H9 (cell line): ENCODE results near the gene ARRB1. TPM values are rescaled to one million over a fixed set of nuclear protein-coding genes. Genes with fewer than 3 reads are reported as not detected.

Source experiments
- DNase-seq: peaks from one replicate; pipeline ENCODE4 v3.0.0-alpha.2; 2017
- H2AFZ ChIP-seq: one replicate; pipeline ENCODE4 v1.6.1; 2013; ENCODE audit warnings: mild to moderate bottlenecking, low read length, control low read depth, moderate library complexity
- H2AK5ac ChIP-seq: 2 replicates; pipeline ENCODE4 v1.6.1; 2013; ENCODE audit warnings: low read length, control low read depth, mixed read lengths; ENCODE audit not compliant: insufficient read length
- H2BK120ac ChIP-seq: one replicate; pipeline ENCODE4 v1.6.1; 2013; ENCODE audit warnings: low read depth, mild to moderate bottlenecking, low read length, control low read depth, inconsistent platforms; ENCODE audit not compliant: poor library complexity, severe bottlenecking
- H2BK12ac ChIP-seq: 2 replicates; pipeline ENCODE4 v1.6.1; 2013; ENCODE audit warnings: low read length, control low read depth, mixed read lengths, low read depth; ENCODE audit not compliant: insufficient read length
- H2BK15ac ChIP-seq: 2 replicates; pipeline ENCODE4 v1.6.1; 2013; ENCODE audit warnings: low read depth, low read length, control low read depth
- H2BK20ac ChIP-seq: one replicate; pipeline ENCODE4 v1.6.1; 2013; ENCODE audit warnings: low read depth, mild to moderate bottlenecking, low read length, control low read depth, inconsistent platforms; ENCODE audit not compliant: poor library complexity, severe bottlenecking
- H2BK5ac ChIP-seq: 2 replicates; pipeline ENCODE4 v1.6.1; 2013; ENCODE audit warnings: low read length, control low read depth, mixed read lengths; ENCODE audit not compliant: insufficient read length
- H3K14ac ChIP-seq: 2 replicates; pipeline ENCODE4 v1.6.1; 2013; ENCODE audit warnings: low read length, control low read depth; ENCODE audit not compliant: insufficient read depth
- H3K18ac ChIP-seq: 2 replicates; pipeline ENCODE4 v1.6.1; 2013; ENCODE audit warnings: low read depth, mild to moderate bottlenecking, mixed read lengths, low read length, control low read depth; ENCODE audit not compliant: insufficient read length
- H3K23ac ChIP-seq: 2 replicates; pipeline ENCODE4 v1.6.1; 2013; ENCODE audit warnings: low read length, control low read depth, mixed read lengths, low read depth; ENCODE audit not compliant: insufficient read length
- H3K23me2 ChIP-seq: 2 replicates; pipeline ENCODE4 v1.6.1; 2013; ENCODE audit warnings: low read depth, mild to moderate bottlenecking, mixed read lengths, low read length, control low read depth; ENCODE audit not compliant: insufficient read length, poor library complexity, severe bottlenecking
- H3K27ac ChIP-seq: 2 replicates; pipeline ENCODE4 v1.5.1; 2013; ENCODE audit warnings: low read length, control low read depth, mixed read lengths, low read depth; ENCODE audit not compliant: insufficient read length
- H3K27me3 ChIP-seq: 2 replicates; pipeline ENCODE4 v1.6.1; 2013; ENCODE audit warnings: low read length, control low read depth, inconsistent platforms; ENCODE audit not compliant: insufficient read depth
- H3K4ac ChIP-seq: 2 replicates; pipeline ENCODE4 v1.6.1; 2013; ENCODE audit warnings: low read depth, mild to moderate bottlenecking, control low read depth, inconsistent platforms, low read length, moderate library complexity
- H3K4me1 ChIP-seq: 2 replicates; pipeline ENCODE4 v1.6.1; 2013; ENCODE audit warnings: low read length, control low read depth, inconsistent platforms; ENCODE audit not compliant: insufficient read depth
- H3K4me2 ChIP-seq: 2 replicates; pipeline ENCODE4 v1.6.1; 2013; ENCODE audit warnings: low read length, control low read depth, mixed read lengths; ENCODE audit not compliant: insufficient read length, insufficient read depth
- H3K56ac ChIP-seq: 2 replicates; pipeline ENCODE4 v1.6.1; 2013; ENCODE audit warnings: low read depth, mild to moderate bottlenecking, mixed read lengths, low read length, control low read depth; ENCODE audit not compliant: insufficient read length
- H3K79me1 ChIP-seq: 2 replicates; pipeline ENCODE4 v1.6.1; 2013; ENCODE audit warnings: low read depth, mild to moderate bottlenecking, moderate library complexity, low read length, control low read depth, inconsistent platforms; ENCODE audit not compliant: insufficient read depth, poor library complexity, severe bottlenecking
- H3K79me2 ChIP-seq: 2 replicates; pipeline ENCODE4 v1.6.1; 2013; ENCODE audit warnings: low read length, control low read depth, inconsistent platforms; ENCODE audit not compliant: insufficient read depth
- H3K9ac ChIP-seq: 2 replicates; pipeline ENCODE4 v1.6.1; 2013; ENCODE audit warnings: low read length, control low read depth, mixed read lengths; ENCODE audit not compliant: insufficient read length; ENCODE audit errors: extremely low read depth
- H3K9me3 ChIP-seq: one replicate; pipeline ENCODE4 v1.6.1; 2013; ENCODE audit warnings: low read depth, low read length, inconsistent platforms; ENCODE audit not compliant: control insufficient read depth
- H3T11ph ChIP-seq: one replicate; pipeline ENCODE4 v1.6.1; 2013; ENCODE audit warnings: mild to moderate bottlenecking, low read length, control low read depth, inconsistent platforms
- H4K20me1 ChIP-seq: one replicate; pipeline ENCODE4 v1.6.1; 2013; ENCODE audit not compliant: control insufficient read depth, insufficient read length, insufficient read depth
- H4K5ac ChIP-seq: 2 replicates; pipeline ENCODE4 v1.6.1; 2013; ENCODE audit warnings: low read depth, mild to moderate bottlenecking, mixed read lengths, low read length, control low read depth; ENCODE audit not compliant: insufficient read length
- H4K8ac ChIP-seq: replicated peaks from 2 replicates; pipeline ENCODE4 v1.6.1; 2013; ENCODE audit warnings: low read length, control low read depth, mixed read lengths, low read depth; ENCODE audit not compliant: insufficient read length
- H4K91ac ChIP-seq: 2 replicates; pipeline ENCODE4 v1.6.1; 2013; ENCODE audit warnings: low read depth, mild to moderate bottlenecking, moderate library complexity, mixed read lengths, low read length, control low read depth; ENCODE audit not compliant: insufficient read length
- H3K27ac Mint-ChIP-seq, 3 experiments: 2 replicates in 2 of 3; 3 replicates in 1 of 3; pipeline ENCODE4 v1.8.0; 2020 to 2021; ENCODE audit warnings: mixed read lengths in 3 of 3, mild to moderate bottlenecking in 1 of 3, moderate library complexity in 1 of 3
- H3K27me3 Mint-ChIP-seq: 2 replicates; pipeline ENCODE4 v1.8.0; 2021; ENCODE audit warnings: low read depth, mild to moderate bottlenecking, moderate library complexity, mixed read lengths
- H3K36me3 Mint-ChIP-seq, 3 experiments: 2 replicates in 2 of 3; 3 replicates in 1 of 3; pipeline ENCODE4 v1.8.0; 2020 to 2021; ENCODE audit warnings: low read depth in 3 of 3, mixed read lengths in 3 of 3; ENCODE audit not compliant: insufficient read depth in 1 of 3
- H3K4me1 Mint-ChIP-seq, 2 experiments: 2 replicates each; pipeline ENCODE4 v1.8.0; 2020; ENCODE audit warnings: mixed read lengths in 2 of 2
- H3K4me3 Mint-ChIP-seq, 2 experiments: 2 replicates in 1 of 2; 3 replicates in 1 of 2; pipeline ENCODE4 v1.8.0; 2020 to 2021; ENCODE audit warnings: mild to moderate bottlenecking in 2 of 2, mixed read lengths in 2 of 2, moderate library complexity in 1 of 2
- H3K9me3 Mint-ChIP-seq, 2 experiments: 2 replicates in 1 of 2; 3 replicates in 1 of 2; pipeline ENCODE4 v1.8.0; 2020; ENCODE audit warnings: mild to moderate bottlenecking in 2 of 2, mixed read lengths in 2 of 2, moderate library complexity in 1 of 2
- CTCF ChIP-seq: fragments of 200-600 bp; sonication (generic); conservative IDR thresholded peaks from 3 replicates; pipeline ENCODE4 v1.8.0; 2021; ENCODE audit warnings: antibody characterized with exemption, mild to moderate bottlenecking
- WGBS: extraction: QIAGEN DNeasy Blood & Tissue Kit; methylation state at CpG from one replicate; pipeline ENCODE4 v1.1.7; 2013; ENCODE audit warnings: missing lambda C conversion rate, low lambda C conversion rate, mixed read lengths; ENCODE audit not compliant: insufficient read length; ENCODE audit errors: extremely low coverage; 5-methylcytosine and 5-hydroxymethylcytosine counted together
- total RNA-seq: library from RNA; stranded (reverse); gene quantifications from 2 replicates; pipeline ENCODE4 v1.2.1, GENCODE V29; 2021

ARRB1 gene
- total RNA-seq, 1 experiment from 2014 or later = 20.6 TPM

DNA sequence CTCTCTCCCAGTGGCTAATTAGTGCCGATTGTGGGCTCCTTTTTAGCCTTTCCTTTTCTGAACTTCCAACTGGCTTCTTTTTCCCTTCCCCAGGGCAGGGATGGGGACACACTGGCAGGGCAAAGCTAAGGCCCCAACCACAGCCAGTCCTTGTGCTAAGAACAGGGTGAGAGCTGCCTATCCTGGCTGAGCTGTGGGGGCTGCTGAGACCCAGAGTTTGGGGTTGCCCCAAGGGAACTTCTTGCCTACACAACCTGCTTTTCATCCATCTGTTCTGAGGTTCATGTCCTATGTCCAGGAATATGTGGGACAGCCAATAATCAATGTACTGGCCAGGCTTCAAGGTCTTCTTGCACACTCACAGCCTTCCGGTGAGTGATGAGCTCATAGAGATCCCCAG is 120.8 kb downstream of the ARRB1 start:
- peaks cover 9 to 10% of the 10 kb centered on the region in 2 experiments for H3K4me1 Mint-ChIP-seq

More for the DNA sequence above, 120.8 kb downstream of the ARRB1 start:
- no peak overlapping the region for H2BK120ac ChIP-seq
- no peak overlapping the region for H3K4me3 Mint-ChIP-seq
- no peaks in the 10 kb centered on the region for H3K4me1 ChIP-seq
- H3K4me2 ChIP-seq = no peak overlapping the region
- H3K14ac ChIP-seq = no peak overlapping the region
- H3K27ac Mint-ChIP-seq = no peak overlapping the region
- H2AFZ ChIP-seq = no peak overlapping the region
- no peak overlapping the region for H3K9ac ChIP-seq
- H3K56ac ChIP-seq = no peak overlapping the region
- no peaks in the 10 kb centered on the region for H3K36me3 Mint-ChIP-seq
- WGBS = no CpG with 5 or more reads among the region's 2 CpGs
- H4K20me1 ChIP-seq = no peaks in the 10 kb centered on the region
- no peak overlapping the region for H2BK12ac ChIP-seq
- H3K9me3 Mint-ChIP-seq = no peaks in the 10 kb centered on the region
- no peak overlapping the region for H4K8ac ChIP-seq
- 0 out of 2 replicates have a peak, but pooled peaks cover 2% of the 10 kb centered on the region for H3K79me2 ChIP-seq
- no peak overlapping the region for H2BK20ac ChIP-seq
- no peaks in the 10 kb centered on the region for H3K23me2 ChIP-seq
- peaks cover 9% of the 10 kb centered on the region for H3K27me3 Mint-ChIP-seq
- no peaks in the 10 kb centered on the region; the same call in 1 of the 2 replicates for H3K27me3 ChIP-seq
- no peak overlapping the region for H3K23ac ChIP-seq
- no peaks in the 10 kb centered on the region for H3K9me3 ChIP-seq
- no peak overlapping the region for H3T11ph ChIP-seq
- no peak overlapping the region for H4K5ac ChIP-seq
- no peaks in the 10 kb centered on the region for H3K79me1 ChIP-seq
- H2BK15ac ChIP-seq = no peak overlapping the region
- H2AK5ac ChIP-seq = no peak overlapping the region
- no peak overlapping the region for H3K27ac ChIP-seq
- no peak overlapping the region for H3K18ac ChIP-seq
- H3K4ac ChIP-seq = no peak overlapping the region
- no peak overlapping the region for H4K91ac ChIP-seq
- H2BK5ac ChIP-seq = no peak overlapping the region
- TF ChIP-seq CTCF = no peak
- DNase-seq = no peak
